HG03108 (cell line): Measurements from ENCODE around the gene UNC13A.

ENCODE experiments used
- ATAC-seq: cut with Tn5 transposase; IDR thresholded peaks from one replicate; pipeline ENCODE4 v1.9.1; 2021; ENCODE audit warnings: moderate library complexity; ENCODE audit not compliant: unreplicated experiment

UNC13A gene

DNA sequence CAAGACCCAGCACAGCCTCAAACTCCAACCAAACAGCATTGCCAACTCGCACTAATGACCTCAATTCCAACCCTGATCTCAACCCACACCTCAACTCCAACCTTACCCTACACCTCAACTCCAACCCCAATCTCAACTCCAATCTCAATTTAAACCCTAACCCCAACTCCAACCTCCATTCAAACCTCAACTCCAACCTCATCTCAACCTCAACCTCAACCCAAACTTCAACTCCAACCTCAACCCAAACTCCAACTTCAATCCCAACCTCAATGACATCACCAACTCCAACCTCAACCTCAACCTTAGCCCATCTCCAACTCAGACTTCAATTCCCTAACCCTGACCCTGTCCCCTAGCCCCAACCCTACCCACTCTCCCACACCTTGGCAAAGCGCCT lies 58.4 kb downstream of the UNC13A start:
- ATAC-seq, result no peak

DNA sequence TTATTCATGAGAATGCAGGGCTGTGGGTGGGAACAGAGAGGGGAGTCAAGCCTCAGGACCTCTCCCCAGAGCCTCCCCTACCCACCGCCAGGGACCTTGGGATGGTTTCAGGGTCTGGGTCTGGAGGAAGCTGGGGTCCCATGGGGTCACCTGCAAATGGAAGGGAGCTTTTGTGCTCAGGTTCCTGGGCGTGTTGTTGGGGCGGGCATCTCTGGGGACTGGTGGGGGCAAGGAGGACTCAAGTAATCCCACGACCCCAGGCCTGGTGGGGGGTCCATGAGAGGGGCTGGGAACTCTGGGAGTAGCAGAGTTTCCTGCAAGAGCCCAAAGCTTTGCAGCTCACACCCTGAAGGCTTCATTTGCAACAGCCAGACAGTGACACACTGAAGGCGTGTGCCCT lies 60.2 kb downstream of the UNC13A start:
- ATAC-seq, result no peak

DNA sequence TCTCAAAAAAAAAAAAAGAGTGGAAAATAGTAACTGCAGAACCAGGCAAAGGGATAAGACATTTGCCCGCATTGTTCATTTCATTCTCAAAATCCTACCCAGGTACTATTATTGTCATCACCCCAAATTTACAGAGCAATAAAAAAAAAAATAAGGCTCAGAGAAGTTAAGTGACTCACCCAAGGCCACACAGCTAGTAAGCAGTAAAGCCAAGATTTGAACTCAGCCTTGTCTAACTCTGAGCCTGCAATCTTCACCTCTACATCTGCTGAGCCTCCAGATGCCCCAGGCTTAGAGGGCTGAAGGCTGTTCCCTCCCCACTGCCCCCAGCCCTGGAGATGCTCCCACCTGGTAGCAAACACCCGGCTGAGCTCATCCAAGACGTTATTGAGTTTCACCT lies 61.0 kb downstream of the UNC13A start:
- ATAC-seq, result no peak

DNA sequence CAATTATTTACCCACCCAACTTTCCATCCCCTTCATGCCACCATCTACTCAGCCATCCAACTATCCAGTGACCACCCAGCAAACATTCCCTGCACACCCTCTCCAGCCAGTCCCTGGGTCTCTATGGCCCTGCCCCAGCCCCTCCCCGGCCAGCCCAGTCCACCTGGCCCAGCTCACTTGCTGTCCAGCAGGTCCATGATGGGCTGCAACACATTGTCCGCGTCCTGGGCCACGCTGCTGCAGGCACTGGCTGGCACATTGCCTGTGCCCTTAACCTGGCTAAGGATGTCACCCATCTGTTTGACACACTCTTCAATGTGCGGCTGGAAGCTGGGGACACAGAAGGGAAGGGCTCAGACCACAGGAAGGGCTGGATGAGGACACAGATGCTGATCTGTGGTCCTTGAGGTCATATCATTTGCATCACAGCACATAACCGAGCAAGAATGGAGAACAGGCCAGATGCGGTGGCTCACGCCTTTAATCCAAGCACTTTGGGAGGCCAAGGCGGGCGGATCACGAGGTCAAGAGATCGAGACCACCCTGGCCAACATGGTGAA lies 61.6 kb downstream of the UNC13A start:
- no peak for ATAC-seq

DNA sequence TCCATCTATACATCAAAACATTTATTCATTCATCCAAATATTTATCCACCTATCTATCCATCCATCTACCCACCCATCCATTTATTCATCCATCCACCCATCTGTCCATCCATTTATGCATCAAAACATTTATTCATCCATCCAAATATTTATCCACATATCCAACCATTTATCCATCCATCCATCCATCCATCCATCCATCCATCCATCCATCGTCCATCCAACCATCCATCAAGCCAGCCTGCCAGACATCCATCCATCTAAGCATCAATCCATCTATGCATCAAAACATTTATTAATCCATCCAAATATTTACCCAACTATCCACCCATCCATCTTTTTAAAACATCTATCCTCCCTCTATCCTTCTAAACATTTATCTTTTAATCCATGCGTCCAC lies 62.2 kb downstream of the UNC13A start:
- no peak for ATAC-seq

DNA sequence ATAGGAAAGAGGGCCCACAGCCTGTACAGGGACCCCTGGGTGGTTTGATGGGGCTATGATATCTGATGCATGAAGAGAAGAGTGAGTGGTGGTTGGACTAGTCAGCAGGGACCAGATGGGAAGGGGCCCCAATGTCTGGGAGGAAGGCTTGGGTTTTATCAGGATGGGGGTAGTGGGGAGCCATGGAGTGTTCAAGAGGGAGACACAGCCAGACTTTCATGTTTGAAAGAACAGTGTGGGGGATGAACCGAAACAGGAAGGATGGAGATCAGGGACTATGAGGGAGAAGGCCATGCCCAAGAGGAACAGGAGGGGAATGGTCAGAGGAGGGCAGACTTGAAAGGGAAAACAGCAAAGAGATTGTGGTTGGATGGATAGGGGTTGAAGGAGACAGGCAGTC lies 63.1 kb downstream of the UNC13A start:
- no peak for ATAC-seq

DNA sequence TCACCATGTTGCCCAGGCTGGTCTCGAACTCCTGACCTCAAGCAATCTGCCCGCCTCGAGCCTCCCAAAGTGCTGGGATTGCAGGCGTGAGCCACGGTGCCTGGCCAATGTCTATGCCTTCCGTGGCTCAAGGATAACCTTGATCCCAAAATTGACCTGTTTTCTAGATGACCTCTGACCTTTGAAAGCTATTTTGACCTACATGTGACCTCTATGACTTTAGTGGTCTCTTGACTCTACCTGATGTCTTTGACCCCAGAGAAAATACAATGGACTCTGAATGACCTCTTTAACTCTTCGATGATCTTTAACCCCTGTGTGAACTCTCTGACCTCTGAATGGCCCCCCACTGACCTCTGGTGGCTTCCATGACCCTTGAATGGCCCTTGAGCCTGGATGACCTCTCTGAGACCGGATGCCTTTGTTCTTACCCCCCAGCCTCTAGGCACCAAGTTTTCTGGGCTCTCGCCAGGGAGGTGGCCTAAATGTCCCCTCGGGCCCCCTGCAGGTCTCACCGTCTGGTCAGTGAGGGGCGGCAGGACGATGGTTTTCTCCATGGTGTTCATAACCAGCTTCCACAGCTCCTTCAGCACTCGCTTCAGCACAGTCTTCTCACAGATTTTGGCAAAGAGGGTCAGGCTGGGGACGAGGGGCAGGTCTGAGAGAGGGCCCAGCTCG lies 63.7 kb downstream of the UNC13A start:
- ATAC-seq, result no peak

DNA sequence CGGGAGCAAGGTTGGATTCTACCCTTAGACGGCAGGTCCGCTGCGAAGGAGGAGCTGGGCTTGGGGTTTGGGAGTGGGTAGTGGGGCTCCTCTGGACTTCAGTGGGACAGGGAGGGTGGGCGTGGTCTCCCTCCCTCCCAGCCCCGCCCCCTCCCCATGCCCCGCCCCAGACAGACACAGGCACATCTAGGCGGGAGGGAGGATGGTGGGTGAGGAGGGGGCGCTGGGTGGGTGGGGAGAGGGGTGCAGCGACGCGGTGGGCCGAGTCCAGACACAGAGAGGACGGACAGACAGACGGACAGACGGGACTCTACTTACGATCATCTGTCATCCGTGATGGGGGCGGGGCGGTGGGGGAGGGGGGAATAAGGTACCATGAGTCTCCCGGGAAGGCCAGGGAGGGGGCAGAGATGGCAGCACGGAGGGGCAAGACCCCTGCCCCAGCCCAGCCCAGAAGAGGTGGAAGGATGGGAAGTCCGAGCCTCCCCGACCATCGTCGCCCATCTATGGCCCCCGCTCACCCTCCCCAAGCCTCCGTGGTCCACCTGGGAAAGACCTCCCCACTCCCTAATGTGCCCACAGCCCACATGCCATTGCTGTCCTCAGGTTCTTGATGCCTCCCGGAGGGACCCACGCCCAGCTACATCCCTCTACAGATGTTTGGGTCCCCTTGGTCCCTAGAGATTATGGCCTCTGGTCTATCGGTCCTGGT lies 64.8 kb downstream of the UNC13A start:
- no peak for ATAC-seq

DNA sequence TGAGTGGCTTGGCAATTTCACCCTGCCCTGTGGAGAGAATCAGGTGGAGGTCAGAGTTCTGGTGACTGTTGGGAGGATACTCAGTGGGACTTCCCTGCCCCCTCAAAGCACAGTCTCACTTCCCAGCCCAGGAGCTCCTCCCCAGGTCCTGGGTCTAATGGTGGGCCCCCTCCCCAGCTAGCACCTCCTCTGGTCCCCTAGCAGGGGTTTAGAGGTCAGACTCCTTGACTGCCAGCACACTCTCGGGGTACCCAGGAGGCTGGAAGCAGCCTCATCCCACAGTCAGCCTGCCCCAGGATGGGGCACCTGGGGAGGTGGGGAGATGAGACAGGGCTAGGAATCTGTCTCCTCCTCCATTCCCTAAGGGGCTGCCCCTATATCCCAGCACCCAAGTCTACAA lies 67.5 kb downstream of the UNC13A start:
- ATAC-seq, result no peak

DNA sequence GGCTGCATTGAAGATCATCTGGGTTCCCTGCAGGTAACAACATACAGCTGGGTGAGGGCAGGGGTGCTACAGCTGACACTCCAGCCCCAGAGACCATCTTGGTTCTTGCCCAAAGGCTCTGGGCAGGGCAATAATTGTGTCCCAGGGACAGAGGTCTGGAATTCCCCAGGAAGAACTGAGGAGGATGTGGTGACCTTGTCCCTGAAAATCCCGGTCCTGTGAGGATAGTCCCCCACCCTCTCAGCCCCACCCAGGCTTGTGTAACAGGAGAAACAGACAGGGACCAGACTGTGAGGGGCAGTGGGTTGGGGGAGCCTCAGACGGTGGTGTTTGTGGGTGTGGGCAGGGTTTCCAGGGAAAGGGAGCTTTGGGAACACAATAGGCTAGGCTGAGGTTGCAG lies 69.2 kb downstream of the UNC13A start:
- ATAC-seq, result no peak

DNA sequence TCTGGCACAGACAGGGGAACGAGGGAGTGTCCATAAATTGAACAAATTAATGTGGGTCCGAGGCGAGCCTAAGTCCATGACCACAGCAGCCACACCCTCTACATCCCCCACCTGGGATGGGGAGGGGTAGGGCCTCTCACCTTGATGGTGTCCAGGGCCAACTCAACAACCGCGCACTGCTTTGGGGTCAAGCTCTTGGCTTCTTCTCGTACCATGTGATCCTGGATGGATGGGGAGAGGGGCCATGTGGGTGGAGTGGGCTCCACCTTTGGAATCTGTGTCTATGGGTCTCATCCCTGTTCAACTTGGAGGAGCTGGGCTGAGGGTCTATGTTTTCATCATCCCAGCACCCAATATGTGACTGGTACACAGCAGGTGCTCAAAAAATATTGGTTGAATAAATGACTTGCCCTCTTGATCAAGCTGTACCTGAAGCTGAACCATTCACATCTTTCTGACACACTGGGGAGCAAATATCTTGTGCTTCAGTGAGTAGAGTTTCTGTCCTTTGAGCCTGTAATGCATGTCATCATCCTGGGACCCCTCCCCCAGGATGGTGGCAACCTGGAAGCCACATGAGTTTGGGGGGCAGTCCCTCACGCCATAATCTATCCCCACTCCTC lies 69.8 kb downstream of the UNC13A start:
- no peak for ATAC-seq

DNA sequence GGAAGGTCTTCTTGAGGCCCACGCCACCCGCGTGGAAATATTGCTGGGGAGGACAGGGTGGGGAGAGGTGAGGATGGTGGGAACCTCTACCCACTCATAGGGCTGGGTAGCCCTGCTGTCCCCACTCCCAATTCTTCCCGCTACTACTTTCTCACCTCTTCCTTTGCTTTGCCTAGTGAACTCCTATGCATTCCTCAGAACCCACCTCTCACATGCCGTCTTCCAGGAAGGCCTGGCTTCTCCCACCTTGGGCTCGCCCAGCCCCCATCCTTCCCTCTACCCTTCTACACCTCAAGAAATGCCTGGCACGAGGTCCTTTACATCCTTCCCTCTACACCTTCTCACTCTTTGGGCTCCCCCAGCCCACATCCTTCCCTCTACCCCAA lies 70.4 kb downstream of the UNC13A start:
- ATAC-seq, result no peak

DNA sequence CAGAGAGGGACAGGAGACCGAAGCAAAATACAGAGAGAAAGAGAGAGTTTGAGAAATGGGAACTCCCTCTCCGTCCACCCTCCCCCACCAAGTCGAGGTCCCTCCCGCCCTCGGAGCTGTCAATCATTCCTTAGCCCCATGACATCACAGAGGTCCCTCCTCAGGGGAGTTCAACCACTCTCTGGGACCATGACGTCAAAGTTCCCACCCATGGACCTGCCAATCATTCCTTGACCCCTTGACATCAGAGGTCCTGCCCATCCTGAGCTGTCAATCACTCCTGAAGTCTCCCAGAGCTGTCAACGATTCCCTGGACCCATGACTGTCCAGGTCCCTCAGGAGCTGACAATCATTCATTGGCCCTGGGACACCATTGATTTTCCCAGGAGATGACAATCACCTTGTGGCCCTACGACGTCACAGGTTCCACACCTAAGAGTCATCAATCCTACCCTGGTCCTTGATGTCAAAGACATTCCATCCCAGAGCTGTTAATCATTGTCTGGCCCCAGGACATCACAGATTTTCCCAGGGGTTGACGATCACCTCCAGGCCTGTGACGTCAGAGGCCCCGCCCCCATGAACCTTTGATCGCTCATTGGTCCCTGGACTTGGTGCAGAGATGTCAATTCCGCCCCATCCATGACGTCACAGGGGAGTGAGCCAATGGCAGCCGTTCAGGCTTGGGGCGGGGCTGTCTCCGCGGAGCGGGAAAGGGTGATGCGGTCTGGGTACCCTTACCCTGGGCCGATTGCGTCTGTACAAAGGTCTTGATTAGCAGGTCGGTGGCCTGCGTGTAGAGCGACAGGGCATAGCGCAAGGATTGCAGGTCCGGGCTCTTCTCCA lies 71.0 kb downstream of the UNC13A start:
- ATAC-seq, result no peak

DNA sequence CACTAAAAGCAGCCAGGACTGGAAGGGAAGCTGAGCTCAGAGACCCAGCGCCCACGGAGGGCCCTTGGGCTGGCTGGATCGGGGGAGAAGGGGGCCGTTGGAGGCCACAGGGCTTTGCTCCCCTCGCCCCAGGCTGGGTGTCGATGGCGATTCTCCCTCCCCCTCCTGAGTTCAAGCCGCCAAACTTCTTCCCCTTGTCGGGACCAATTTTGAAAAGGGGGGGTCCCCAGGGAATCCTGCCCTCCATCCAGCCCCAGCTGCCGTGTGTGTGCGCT lies 71.5 kb downstream of the UNC13A start:
- ATAC-seq, result no peak

DNA sequence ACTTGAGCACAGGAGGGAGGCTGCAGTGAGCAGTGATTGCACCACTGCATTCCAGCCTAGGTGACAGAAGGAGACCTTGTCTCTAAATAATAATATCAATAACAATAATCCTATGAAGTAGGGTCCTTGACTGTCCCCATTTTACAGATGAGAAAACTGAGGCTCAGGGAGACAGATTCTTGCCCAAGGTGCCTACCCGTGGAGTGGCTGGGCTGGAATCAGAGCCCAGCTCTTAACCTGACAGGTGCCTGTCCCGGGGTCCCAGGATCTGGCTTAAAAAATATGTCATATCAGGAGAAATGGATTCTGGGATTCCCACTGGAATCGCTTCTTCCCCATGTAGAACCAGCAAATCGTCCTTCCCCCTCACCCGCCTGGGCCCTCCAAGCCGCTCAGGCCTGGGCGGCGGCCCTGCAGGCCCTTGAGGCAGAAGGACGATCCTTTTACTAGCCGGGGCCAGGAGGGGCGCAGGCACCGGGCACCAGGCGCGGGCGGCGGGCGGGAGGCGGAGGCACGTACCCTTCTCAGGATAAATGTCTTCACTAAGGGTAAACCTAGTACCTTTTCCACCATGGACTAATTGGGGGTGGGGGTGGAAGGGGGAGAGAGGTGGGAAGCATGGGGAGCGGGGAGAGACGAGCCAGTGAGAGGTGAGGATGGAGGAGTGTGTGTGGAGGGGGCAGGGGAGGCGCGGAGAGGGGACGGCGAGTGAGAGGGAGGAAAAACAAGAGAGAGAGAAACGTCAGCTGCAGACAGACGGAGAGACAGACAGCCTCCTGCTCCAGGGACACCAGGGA lies 72.1 kb downstream of the UNC13A start:
- no peak for ATAC-seq

DNA sequence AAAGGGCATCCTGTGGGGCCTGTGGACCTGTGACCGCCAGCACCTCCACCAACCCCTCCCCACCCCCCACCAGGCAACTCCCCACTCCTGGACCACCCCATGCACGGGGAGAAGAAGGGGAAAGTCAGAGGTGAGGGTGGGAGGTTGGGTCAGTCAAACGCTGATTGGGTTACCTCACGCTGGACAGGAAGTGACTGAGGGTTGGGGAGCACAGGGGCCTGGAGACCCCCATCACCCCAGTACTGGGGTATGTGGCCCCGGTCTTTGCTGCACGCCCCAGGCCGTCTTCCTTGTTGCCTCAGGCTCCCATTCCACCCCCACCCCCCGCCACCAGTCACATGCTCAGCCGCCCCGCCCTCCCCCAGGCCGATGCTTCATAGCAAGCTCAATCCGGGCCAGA lies 73.7 kb downstream of the UNC13A start:
- ATAC-seq, result no peak

DNA sequence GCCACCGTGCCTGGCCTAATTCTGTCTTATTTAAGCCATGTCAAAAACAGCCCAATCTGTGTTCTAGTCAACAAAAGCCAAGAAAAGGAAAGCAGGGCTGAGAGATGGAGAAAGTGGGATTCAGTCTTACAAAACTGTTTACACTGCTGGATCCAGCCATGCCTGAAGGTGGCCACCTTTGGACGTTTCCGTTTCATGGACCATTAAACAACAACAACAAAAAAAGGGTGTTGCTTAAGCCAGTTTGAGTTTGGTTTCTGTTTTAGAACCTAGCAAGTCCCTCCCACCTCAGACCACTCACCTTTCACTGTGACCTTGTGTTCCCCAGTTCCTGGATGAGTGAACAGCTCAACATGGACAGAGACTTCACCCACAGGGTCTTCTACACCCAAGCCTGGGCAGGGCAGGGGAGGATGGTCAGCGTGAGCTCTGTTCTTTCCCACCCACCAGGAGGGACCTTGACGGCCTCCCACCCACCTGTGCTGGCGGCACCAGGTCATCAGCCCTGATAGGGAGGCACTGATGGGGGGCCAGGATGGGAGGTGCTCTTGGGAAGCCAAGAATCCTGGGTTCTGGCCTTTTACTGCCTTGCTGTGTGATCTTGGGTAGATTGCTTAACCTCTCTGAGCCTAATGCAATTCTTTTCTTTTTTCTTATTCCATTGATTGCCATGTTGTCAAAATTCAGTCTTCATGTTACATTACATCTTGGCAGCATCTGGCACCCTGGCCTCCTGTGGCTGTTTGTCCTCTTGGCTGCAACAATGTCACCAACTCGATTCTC lies 76.5 kb downstream of the UNC13A start:
- no peak for ATAC-seq

DNA sequence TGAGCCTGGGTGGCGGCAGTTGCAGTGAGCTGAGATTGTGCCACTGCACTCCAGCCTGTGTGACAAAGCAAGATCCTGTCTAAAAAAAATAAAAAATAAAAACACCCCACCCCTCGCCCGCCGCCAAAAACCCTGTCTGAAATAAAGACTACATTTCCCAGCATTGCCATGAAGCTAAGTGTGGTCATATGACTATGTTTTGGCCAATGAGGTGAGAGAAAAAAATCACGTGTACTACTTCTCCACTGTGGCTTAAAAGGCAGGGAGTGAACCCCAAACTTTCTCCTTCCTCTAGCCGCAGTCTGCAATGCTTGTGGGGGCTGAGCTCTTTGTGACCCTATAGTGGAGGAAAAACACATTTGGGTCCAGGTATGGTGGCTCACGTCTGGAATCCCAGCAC lies 77.8 kb downstream of the UNC13A start:
- no peak for ATAC-seq

DNA sequence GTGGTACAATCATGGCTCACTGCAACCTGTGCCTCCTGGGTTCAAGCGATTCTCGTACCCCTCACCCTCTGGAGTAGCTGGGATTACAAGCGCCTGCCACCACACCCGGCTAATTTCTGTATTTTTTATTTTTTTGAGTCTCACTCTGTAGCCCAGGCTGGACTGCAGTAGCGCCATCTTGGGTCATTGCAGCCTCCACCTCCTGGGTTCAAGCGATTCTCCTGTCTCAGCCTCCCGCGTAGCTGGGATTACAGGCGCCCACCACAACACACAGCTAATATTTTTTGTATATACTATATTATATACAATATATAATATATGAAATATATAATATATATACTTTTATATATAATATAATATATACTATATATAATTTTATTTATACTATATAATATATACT lies 80.2 kb downstream of the UNC13A start:
- no peak for ATAC-seq

DNA sequence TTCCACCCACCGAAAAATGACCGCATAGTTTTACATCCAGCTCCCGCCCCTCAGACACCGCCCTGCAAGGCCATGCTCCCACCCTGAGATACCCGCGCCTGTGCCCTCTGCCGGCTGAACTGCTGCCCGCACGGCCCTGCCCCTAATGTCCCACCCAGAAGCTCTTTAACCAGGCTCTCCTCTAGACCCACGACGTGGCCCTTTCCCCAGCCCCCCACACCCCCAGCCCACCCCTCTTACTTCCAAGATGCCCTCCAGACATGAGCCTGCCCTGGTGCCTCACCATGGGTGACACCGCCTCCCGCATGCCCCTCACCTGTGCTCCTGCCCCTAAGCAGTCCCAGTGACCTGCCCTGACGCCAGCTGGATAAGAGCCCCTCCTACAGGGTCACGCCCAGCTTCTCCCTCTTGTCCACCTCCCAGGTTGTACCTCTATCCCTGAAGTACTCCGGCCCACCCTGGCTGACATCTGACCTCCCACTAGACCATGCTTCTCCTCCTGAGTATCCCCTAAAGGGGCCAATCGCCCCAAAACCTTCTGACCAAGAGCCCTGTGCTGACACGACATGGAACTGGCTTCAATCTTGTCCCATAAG lies 81.5 kb downstream of the UNC13A start:
- ATAC-seq, result no peak
